ENCODE data around the gene SCARF2. TPM values are rescaled to one million over a fixed set of nuclear protein-coding genes. Genes with fewer than 3 reads are reported as not detected.
"Not testable (repeated sequence)": the region's sequence is repeated elsewhere in the genome, so short reads cannot be mapped to it uniquely, and the experiment has no call there.

The SCARF2 gene
- total and polyA plus RNA-seq, 3 donors from 2014 or later, result 3.3 to 12.3 (median 10.4) TPM

GRCh38 chr22:20479612-20480196 is 42.1 kb upstream of the SCARF2 start:
- Histone ChIP-seq H3K4me1 (no peaks in the 10 kb centered on the region), H3K36me3 (ENCODE audit: low read depth, missing control alignments) (no peaks in the 10 kb centered on the region), H3K9me3 (no peaks in the 10 kb centered on the region), H3K27me3 (no peaks in the 10 kb centered on the region), H3K4me3 (no peak overlapping the region), H3K27ac (no peak overlapping the region)
- 89 to 96% methylated on average over 1 of the region's 1 CpG for WGBS, 2 donors
- TF ChIP-seq CTCF (IDR thresholded peaks at IDR 0.05), result no peak
- TF ChIP-seq POLR2A (IDR thresholded peaks at IDR 0.05), result no peak
- no peak for DNase-seq
- intact Hi-C loops (cut with DNase I; ENCODE audit: low total_unique reads), result no loop called here

DNA sequence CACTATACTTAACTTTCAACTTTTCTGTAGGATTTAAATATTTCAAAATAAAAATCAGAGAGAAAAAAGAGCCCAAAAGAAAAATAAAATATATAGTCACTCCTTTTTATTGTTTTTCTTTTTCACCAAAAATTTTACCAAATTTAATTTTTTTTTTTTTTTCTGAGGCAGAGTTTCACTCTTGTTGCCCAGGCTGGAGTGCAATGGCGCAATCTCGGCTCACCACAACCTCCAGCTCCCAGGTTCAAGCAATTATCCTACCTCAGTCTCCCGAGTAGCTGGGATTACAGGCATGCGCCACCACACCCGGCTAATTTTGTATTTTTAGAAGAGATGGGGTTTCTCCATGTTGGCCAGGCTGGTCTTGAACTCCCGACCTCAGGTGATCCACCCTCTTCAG is 40.4 kb upstream of the SCARF2 start:
- DNase-seq; intact Hi-C loops (cut with DNase I; ENCODE audit: low total_unique reads); H3K27ac ChIP-seq; H3K9me3 ChIP-seq; H3K4me1 ChIP-seq; H3K27me3 ChIP-seq; H3K4me3 ChIP-seq; H3K36me3 ChIP-seq (ENCODE audit: low read depth, missing control alignments): not testable (repeated sequence)
- WGBS, 2 donors, result 95 to 96% methylated on average over 6 of the region's 6 CpGs

GRCh38 chr22:20475569-20475968 is 37.9 kb upstream of the SCARF2 start:
- H3K4me1 ChIP-seq; H3K9me3 ChIP-seq; H3K36me3 ChIP-seq (ENCODE audit: low read depth, missing control alignments); DNase-seq; H3K27me3 ChIP-seq; intact Hi-C loops (cut with DNase I; ENCODE audit: low total_unique reads); H3K4me3 ChIP-seq; H3K27ac ChIP-seq: not testable (repeated sequence)
- 88 to 89% methylated on average over 12 of the region's 12 CpGs for WGBS, 2 donors

DNA sequence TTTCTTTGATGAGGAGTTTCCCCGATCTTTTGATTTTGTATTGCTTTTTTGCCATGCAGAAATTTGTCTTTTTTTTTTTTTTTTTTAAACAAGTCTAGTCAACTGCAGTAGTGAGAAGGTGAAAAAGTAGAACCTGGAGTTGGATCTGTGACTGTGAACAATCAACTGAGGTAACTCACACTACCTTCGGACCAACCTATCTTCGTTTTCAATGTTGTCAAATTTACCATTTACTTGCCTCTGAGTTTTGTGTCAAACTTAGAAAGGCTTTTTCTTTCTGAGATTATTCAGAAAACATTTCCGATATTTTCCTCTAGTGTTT is 37.5 kb upstream of the SCARF2 start:
- no peaks in the 10 kb centered on the region for H3K9me3 ChIP-seq
- no peaks in the 10 kb centered on the region for H3K27me3 ChIP-seq
- intact Hi-C loops (cut with DNase I; ENCODE audit: low total_unique reads), result no loop called here
- H3K36me3 ChIP-seq (ENCODE audit: low read depth, missing control alignments), result no peaks in the 10 kb centered on the region
- H3K4me3 ChIP-seq, result no peak overlapping the region
- no peak for TF ChIP-seq POLR2A (IDR thresholded peaks at IDR 0.05)
- no peak for TF ChIP-seq CTCF (IDR thresholded peaks at IDR 0.05)
- no peak for DNase-seq
- 94 to 96% methylated on average over 4 of the region's 4 CpGs for WGBS, 2 donors
- no peaks in the 10 kb centered on the region for H3K4me1 ChIP-seq
- H3K27ac ChIP-seq, result no peak overlapping the region

GRCh38 chr22:20472629-20473442 is 35.2 kb upstream of the SCARF2 start:
- no peak overlapping the region for H3K4me3 ChIP-seq
- intact Hi-C loops (cut with DNase I; ENCODE audit: low total_unique reads), result no loop called here
- H3K36me3 ChIP-seq (ENCODE audit: low read depth, missing control alignments), result no peaks in the 10 kb centered on the region
- 88 to 92% methylated on average over 11 of the region's 11 CpGs for WGBS, 2 donors
- H3K27me3 ChIP-seq, result no peaks in the 10 kb centered on the region
- H3K4me1 ChIP-seq, result no peaks in the 10 kb centered on the region
- no peak for DNase-seq
- no peaks in the 10 kb centered on the region for H3K9me3 ChIP-seq
- no peak overlapping the region for H3K27ac ChIP-seq
- no peak for TF ChIP-seq POLR2A (IDR thresholded peaks at IDR 0.05)
- no peak for TF ChIP-seq CTCF (IDR thresholded peaks at IDR 0.05)

Measured in testis (tissue), 3 donors.